ENCODE data around the gene MTARC1.

GRCh38 chr1:220764757-220765156 is 22.0 kb upstream of the MTARC1 start:
- TF ChIP-seq CTCF (optimal IDR thresholded peaks at IDR 0.05 in 1 of 3, IDR thresholded peaks at IDR 0.05 in 1 of 3, conservative IDR thresholded peaks at IDR 0.05 in 1 of 3; ENCODE audit: extremely low read depth in 1 of 3, insufficient read depth in 2 of 3, low read length in 3 of 3) (no peak), EZH2 (IDR thresholded peaks at IDR 0.05; ENCODE audit: low read length) (no peak)

Data from keratinocyte (primary cell).